Hepatocyte (in vitro differentiated cells): ENCODE results near the gene OSBPL10. TPM values are rescaled to one million over a fixed set of nuclear protein-coding genes. Genes with fewer than 3 reads are reported as not detected.

Source experiments
- DNase-seq: peaks from one replicate; pipeline ENCODE4 v3.0.0-alpha.2; 2016; ENCODE audit warnings: low spot score
- H2AFZ ChIP-seq: fragments of 200-600 bp; sonication (generic); 2 replicates; pipeline ENCODE4 v1.6.0; 2016; ENCODE audit warnings: antibody characterized with exemption, mild to moderate bottlenecking
- H3K27ac ChIP-seq: fragments of 200-600 bp; sonication (generic); 2 replicates; pipeline ENCODE4 v1.5.1; 2016; ENCODE audit warnings: mild to moderate bottlenecking
- H3K27me3 ChIP-seq: fragments of 200-600 bp; sonication (generic); 2 replicates; pipeline ENCODE4 v1.6.1; 2016
- H3K36me3 ChIP-seq: fragments of 200-600 bp; sonication (generic); replicated peaks from 2 replicates; pipeline ENCODE4 v1.5.1; 2016; ENCODE audit warnings: low read depth; ENCODE audit not compliant: insufficient read depth
- H3K4me1 ChIP-seq: fragments of 200-600 bp; sonication (generic); 2 replicates; pipeline ENCODE4 v1.5.1; 2016; ENCODE audit warnings: mild to moderate bottlenecking, moderate library complexity; ENCODE audit not compliant: insufficient read depth
- H3K4me2 ChIP-seq: fragments of 200-600 bp; sonication (generic); 2 replicates; pipeline ENCODE4 v1.6.0; 2016
- H3K4me3 ChIP-seq: fragments of 200-600 bp; sonication (generic); 2 replicates; pipeline ENCODE4 v1.5.1; 2016; ENCODE audit warnings: mild to moderate bottlenecking
- H3K79me2 ChIP-seq: fragments of 200-600 bp; sonication (generic); 2 replicates; pipeline ENCODE4 v1.6.0; 2017; ENCODE audit warnings: mild to moderate bottlenecking
- H3K9me2 ChIP-seq: fragments of 200-600 bp; sonication (generic); replicated peaks from 2 replicates; pipeline ENCODE4 v1.6.0; 2017; ENCODE audit warnings: mild to moderate bottlenecking; ENCODE audit not compliant: insufficient read depth
- H3K9me3 ChIP-seq: fragments of 200-600 bp; sonication (generic); 2 replicates; pipeline ENCODE4 v1.5.1; 2016; ENCODE audit warnings: low read depth, mild to moderate bottlenecking
- H4K20me1 ChIP-seq: fragments of 200-600 bp; sonication (generic); 2 replicates; pipeline ENCODE4 v1.6.0; 2016; ENCODE audit warnings: mild to moderate bottlenecking; ENCODE audit not compliant: insufficient read depth, poor library complexity, severe bottlenecking
- EZH2 ChIP-seq: fragments of 200-600 bp; sonication (generic); IDR thresholded peaks from 2 replicates; pipeline ENCODE4 v1.6.1; 2016; ENCODE audit warnings: antibody characterized with exemption, mild to moderate bottlenecking, borderline replicate concordance
- EZH2phosphoT487 ChIP-seq: fragments of 200-600 bp; sonication (generic); IDR thresholded peaks from one replicate; pipeline ENCODE4 v1.6.1; 2018; ENCODE audit warnings: antibody characterized with exemption, mild to moderate bottlenecking, low read depth, moderate library complexity; ENCODE audit not compliant: unreplicated experiment, severe bottlenecking
- WGBS: methylation state at CpG from one replicate; pipeline ENCODE4 v1.1.6; 2016; ENCODE audit warnings: low lambda C conversion rate; ENCODE audit errors: missing lambda C conversion rate; 5-methylcytosine and 5-hydroxymethylcytosine counted together
- polyA plus RNA-seq: library from polyadenylated mRNA; unstranded; fragments of >200 nt; fragmentation: Nextera tagmentation; extraction: Ambion mirVana; gene quantifications from 2 replicates; pipeline ENCODE4 v1.2.1, GENCODE V29; 2016
- total RNA-seq: library from RNA; depleted of rRNA; stranded (reverse); fragments of >200 nt; gene quantifications from 2 replicates; pipeline ENCODE4 v1.2.3, GENCODE V29; 2014
- TF ChIP-seq, protein P1 (sequence below): fragments of 200-600 bp; sonication (generic); IDR thresholded peaks from 2 replicates; pipeline ENCODE4 v1.5.1; 2016; ENCODE audit warnings: antibody characterized with exemption, mild to moderate bottlenecking; ENCODE audit not compliant: poor library complexity

Gene OSBPL10
- total and polyA plus RNA-seq, 2 experiments from 2014 or later = 18.2 to 32.8 TPM

DNA sequence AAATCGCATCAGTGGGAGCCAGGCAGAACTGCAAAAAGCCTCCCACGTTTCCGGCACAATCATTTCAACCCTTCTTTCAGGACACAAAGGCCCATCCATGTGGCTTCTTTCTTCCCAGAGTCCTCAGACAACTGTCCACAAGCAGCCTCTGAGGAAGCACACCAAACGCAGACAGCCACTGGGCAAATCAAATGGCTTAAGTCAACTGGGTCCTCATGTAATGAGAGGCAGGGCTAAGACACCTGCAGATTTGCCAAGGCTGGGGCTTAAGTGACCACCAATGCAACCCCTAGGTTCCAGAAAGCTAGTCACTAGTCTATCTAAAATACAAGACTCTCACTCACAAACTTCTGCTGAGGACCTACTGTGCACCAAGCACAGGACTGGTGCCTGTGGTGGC is 8.0 kb downstream of the OSBPL10 start:
- H3K79me2 ChIP-seq = peaks cover 71% of the 10 kb centered on the region
- TF ChIP-seq EZH2phosphoT487 (no peak), EZH2 (no peak)
- TF ChIP-seq, protein P1, sequence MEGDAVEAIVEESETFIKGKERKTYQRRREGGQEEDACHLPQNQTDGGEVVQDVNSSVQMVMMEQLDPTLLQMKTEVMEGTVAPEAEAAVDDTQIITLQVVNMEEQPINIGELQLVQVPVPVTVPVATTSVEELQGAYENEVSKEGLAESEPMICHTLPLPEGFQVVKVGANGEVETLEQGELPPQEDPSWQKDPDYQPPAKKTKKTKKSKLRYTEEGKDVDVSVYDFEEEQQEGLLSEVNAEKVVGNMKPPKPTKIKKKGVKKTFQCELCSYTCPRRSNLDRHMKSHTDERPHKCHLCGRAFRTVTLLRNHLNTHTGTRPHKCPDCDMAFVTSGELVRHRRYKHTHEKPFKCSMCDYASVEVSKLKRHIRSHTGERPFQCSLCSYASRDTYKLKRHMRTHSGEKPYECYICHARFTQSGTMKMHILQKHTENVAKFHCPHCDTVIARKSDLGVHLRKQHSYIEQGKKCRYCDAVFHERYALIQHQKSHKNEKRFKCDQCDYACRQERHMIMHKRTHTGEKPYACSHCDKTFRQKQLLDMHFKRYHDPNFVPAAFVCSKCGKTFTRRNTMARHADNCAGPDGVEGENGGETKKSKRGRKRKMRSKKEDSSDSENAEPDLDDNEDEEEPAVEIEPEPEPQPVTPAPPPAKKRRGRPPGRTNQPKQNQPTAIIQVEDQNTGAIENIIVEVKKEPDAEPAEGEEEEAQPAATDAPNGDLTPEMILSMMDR = no peak
- H3K4me2 ChIP-seq = no peak overlapping the region
- H3K9me3 ChIP-seq = no peaks in the 10 kb centered on the region
- H3K27ac ChIP-seq = no peak overlapping the region
- DNase-seq = no peak
- no peak overlapping the region for H3K4me3 ChIP-seq
- H3K27me3 ChIP-seq = no peaks in the 10 kb centered on the region
- WGBS = 93% methylated on average over 4 of the region's 4 CpGs
- no peaks in the 10 kb centered on the region for H3K36me3 ChIP-seq
- H3K4me1 ChIP-seq = peaks cover 41% of the 10 kb centered on the region
- H4K20me1 ChIP-seq = no peaks in the 10 kb centered on the region
- H2AFZ ChIP-seq = no peak overlapping the region
- H3K9me2 ChIP-seq = no peaks in the 10 kb centered on the region

DNA sequence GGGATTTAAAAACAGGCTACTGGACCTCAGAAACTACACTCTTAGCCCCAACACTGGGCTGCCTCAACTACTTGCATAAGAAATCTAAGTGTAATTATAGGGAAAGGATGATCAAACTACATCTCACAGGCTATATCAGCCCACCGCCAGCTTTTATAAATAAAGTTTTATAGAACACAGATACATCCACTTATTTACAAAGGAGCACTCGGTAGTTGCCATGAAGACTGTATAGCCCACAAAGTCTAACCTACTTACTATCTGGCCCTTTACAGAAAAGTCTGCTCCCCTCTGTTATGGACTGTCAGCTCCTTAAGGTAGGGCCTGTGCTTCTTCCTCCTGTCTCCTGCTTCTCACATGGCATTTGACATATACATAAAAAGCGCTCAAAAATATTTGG is 9.5 kb downstream of the OSBPL10 start:
- H3K4me3 ChIP-seq = no peak overlapping the region
- no peaks in the 10 kb centered on the region for H3K9me3 ChIP-seq
- H2AFZ ChIP-seq = no peak overlapping the region
- H4K20me1 ChIP-seq = no peaks in the 10 kb centered on the region
- H3K4me1 ChIP-seq = peaks cover 50% of the 10 kb centered on the region
- WGBS = 97% methylated on average over 3 of the region's 3 CpGs
- H3K36me3 ChIP-seq = no peaks in the 10 kb centered on the region
- H3K79me2 ChIP-seq = peaks cover 64% of the 10 kb centered on the region
- H3K9me2 ChIP-seq = no peaks in the 10 kb centered on the region
- DNase-seq = no peak
- no peak overlapping the region for H3K27ac ChIP-seq
- TF ChIP-seq, protein P1 = no peak
- TF ChIP-seq EZH2phosphoT487 (no peak), EZH2 (no peak)
- no peaks in the 10 kb centered on the region for H3K27me3 ChIP-seq
- H3K4me2 ChIP-seq = no peak overlapping the region

DNA sequence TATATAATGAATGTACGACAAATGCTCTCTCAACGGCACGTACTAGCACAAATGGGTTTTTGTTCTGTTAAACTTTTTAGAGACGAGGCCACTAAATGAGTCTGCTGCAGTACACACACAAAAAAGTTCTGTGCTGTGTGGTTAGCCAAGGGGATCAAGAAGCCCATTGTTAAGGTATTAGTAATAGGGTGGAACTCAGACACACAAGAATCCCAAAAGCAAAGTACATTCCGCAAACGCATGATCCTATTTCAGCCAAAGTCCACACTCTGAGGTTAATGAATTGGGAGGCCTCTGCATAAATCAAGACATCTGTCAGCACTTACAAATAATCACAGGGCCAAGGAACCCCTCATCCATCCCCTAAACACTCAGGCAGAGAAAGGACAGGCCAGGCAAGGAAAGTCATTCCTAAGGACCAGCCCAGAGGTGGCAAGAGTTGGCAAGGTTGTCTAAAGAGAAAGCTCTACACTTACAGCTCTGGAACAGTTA is 12.1 kb downstream of the OSBPL10 start:
- TF ChIP-seq, protein P1 = no peak
- no peak for TF ChIP-seq EZH2
- TF ChIP-seq EZH2phosphoT487 = no peak
- no peak overlapping the region for H3K4me3 ChIP-seq
- 15% methylated on average over 6 of the region's 6 CpGs for WGBS
- peak; percentile 37 for DNase-seq
- peak overlapping the region; percentile 84 for H3K27ac ChIP-seq
- H4K20me1 ChIP-seq = no peaks in the 10 kb centered on the region
- peak overlapping the region; percentile 63 for H3K4me2 ChIP-seq
- H3K4me1 ChIP-seq = peaks cover 32% of the 10 kb centered on the region
- H3K9me2 ChIP-seq = no peaks in the 10 kb centered on the region
- H3K36me3 ChIP-seq = no peaks in the 10 kb centered on the region
- peaks cover 64% of the 10 kb centered on the region for H3K79me2 ChIP-seq
- no peak overlapping the region for H2AFZ ChIP-seq
- H3K9me3 ChIP-seq = no peaks in the 10 kb centered on the region
- no peaks in the 10 kb centered on the region for H3K27me3 ChIP-seq

DNA sequence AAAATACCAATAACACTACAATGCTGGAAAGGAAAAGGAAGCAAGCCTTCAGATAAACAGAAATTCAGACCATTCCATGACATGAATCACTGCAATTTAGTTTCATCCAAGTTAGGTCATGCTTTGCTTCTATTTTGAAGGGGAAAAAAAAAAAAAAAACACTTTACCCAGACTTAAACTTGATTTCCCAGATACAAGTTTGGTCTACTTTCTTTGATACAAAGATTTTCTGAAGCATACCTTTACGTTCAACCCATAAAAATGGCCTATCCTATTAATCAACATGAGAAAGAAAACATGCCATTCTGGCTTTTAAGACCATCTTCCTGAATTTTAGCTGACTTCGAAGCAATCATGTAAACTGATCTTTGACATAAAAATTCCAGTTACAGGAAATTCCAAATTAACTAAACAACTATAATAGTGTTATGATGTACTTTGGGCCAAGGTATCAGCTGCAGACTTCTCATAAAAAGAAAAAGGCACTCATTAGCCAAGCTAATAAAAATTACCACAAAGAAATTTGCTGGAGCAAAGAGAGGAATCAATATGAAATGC is 12.6 kb downstream of the OSBPL10 start:
- H3K79me2 ChIP-seq = peaks cover 64% of the 10 kb centered on the region
- H3K36me3 ChIP-seq = no peaks in the 10 kb centered on the region
- TF ChIP-seq, protein P1 = no peak
- no peak for TF ChIP-seq EZH2
- TF ChIP-seq EZH2phosphoT487 = no peak
- 26% methylated on average over 2 of the region's 2 CpGs for WGBS
- H3K4me2 ChIP-seq = peak overlapping the region; percentile 63
- no peaks in the 10 kb centered on the region for H4K20me1 ChIP-seq
- H3K27me3 ChIP-seq = no peaks in the 10 kb centered on the region
- peak overlapping the region; percentile 84 for H3K27ac ChIP-seq
- no peaks in the 10 kb centered on the region for H3K9me3 ChIP-seq
- no peak for DNase-seq
- H3K4me1 ChIP-seq = peaks cover 30% of the 10 kb centered on the region
- no peaks in the 10 kb centered on the region for H3K9me2 ChIP-seq
- peak overlapping the region; percentile 7 for H3K4me3 ChIP-seq
- H2AFZ ChIP-seq = no peak overlapping the region
